NCI-H774 (cell line): ENCODE results near the gene QTRT2.

Experiments
- DNase-seq: peaks from one replicate; lab custom pipeline; 2025; lab: John Stamatoyannopoulos, UW

The QTRT2 gene

DNA sequence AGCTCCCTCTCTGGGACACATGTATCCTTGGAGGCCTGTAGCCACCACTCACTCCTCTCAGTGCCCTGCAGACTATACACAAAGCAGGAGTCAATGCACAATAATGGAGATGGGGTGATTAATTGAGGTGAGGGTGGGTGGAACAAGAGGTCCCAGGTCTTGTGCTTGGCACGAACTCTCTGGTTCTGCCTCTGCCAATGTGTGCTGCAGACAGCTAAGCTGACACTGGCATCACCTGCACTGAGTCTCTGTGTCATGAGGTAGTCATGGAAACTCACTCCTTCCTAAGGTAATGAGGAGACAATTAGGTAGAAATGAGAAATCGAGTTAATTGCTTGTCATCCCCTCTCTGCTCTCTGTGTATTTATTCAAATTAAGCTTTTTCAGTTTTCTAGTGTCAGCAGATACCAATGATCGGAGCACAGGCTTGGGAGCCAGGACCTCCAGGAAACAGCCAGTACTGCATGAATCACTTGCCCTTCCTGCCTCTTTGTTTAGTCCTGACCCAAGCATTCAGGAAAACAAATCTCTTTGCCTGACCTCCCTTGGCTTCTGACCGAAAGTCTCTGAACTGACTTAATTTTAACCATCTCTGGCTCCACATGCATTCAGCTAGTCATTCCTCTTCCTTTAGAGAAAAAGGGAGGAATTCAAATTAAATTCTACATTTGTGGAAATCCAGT is 65.6 kb downstream of the QTRT2 start:
- peak; percentile 36 for DNase-seq

DNA sequence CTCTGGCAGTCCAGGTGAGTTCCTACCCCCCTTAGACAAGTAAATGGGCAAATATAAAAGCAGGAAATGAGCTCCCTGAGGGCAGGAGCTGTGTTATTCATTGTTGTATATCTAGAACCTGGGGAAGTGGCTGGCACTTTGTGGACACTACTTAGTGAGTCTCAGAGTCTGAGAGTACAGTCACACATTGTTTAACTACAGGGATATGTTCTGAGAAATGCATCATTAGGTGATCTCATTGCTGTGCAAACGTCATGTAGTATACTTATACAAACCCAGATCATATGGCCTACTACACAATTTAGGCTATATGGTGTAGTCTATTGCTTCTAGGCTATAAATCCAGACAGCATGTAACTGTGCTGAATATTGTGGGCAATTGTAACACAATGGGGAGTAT is 69.9 kb downstream of the QTRT2 start:
- DNase-seq, result no peak

DNA sequence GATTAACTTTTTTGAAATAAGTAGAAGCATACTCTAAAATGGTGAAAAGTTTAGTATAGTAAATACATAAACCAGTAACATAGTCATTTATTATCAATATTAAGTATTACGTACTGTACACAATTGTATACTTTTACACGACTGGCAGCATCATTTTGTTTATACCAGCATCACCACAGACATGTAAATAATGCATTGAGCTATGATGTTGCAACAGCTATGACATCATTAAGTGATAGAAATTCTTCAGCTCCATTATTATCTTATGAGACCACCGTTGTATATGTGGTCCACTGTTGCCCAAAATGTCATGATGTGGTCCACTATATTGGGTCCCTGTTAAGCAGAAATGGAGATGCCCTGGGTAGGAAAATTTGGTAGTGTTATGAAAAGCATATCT is 71.0 kb downstream of the QTRT2 start:
- DNase-seq, result no peak

DNA sequence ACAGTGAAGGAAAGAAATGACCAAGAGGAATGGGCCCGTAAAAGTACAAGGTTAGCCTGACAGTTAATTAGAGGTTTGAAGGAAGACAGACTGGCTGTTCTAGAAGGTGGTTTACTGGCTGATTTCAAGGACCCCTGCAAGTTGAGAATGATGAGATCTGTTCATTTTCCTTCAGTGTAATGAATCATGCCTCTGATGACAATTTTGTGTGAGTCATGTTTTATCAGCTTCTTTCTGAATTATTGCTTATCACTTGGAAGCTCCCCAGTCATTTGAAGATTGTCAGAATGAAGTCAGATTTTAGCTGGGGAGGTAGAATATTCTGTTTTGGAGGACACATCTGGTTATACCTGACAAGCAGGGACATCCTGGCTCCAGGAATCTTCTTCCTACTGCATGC is 71.7 kb downstream of the QTRT2 start:
- DNase-seq, result no peak

DNA sequence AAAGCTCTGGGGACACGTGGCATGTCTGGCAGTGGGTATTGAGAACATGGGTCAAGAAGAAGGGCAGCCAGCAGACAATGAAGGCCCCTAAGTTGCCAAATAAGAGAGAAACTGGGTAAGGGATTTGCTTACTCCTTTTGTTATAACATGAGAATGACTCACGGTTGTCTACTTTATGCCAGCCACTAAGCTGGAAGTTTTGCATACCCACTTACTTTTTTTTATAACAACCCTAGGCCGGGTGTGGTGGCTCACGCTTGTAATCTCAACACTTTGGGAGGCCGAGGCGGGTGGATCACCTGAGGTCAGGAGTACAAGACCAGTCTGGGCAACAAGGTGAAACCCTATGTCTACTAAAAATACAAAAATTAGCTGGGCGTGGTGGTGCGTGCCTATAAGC is 72.3 kb downstream of the QTRT2 start:
- no peak for DNase-seq

DNA sequence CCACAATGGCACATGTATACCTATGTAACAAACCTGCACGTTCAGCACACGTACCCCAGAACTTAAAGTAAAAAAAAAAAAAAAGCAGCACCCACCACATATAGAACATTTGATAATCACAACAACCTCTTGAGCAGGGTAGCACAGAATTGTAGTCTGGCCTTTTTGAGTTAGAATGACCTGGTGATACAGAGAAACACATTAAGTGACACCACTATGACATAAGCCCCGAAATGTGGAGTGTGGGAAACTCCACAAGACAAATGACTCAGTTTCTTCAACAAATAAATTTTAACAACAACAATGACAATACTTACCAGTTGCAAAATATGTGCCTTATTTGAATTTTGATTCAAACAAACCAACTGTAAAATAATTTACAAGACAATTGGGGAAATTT is 76.0 kb downstream of the QTRT2 start:
- no peak for DNase-seq

DNA sequence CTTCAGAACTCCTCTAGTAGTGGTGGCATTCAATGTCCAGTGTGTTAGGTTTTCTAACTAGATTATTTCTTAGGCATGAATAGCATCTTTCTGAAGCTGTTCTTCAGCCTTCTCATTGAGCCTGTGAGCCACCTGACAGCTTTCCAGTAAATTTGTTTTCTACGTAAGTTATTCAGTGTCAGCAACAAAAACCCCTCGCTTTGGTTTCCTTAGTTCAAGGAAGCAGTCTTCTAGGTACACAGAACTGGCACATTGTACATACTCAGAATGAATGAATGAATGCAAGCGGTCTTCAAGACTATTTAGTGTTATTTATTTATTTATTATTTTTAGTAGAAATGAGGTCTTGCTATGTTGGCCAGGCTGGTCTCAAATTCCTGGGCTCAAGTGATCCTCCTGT is 77.4 kb downstream of the QTRT2 start:
- no peak for DNase-seq
